Inflammatory macrophage (primary cell): ENCODE measurements around the gene MACIR.

Source experiments
- DNase-seq, 2 donors: peaks; one replicate each; pipeline ENCODE4 v3.0.0-alpha.2; 2020 to 2022

Gene MACIR

GRCh38 chr5:103293719-103294118 is 35.2 kb downstream of the MACIR start:
- no peak for DNase-seq

GRCh38 chr5:103294906-103295305 is 36.3 kb downstream of the MACIR start:
- DNase-seq, result no peak

DNA sequence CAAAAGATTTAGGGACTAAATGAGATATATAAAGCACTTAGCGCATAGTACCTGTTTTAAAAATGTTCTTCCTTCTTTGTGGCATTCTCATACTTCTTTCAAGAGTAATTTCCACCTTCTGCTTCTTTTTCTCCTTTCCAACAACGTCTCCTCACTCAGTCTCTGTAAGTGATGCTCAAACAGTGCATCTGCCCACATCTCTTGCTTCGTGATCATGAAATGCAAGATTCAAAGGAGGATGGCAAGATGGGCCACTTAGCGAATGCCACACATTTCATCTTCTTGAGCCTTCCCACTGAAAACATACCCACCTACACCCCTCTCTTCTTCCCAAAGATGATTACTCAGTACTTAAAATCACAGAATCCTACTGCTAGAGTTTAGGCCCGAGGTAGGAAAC is 36.9 kb downstream of the MACIR start:
- DNase-seq, result no peak

- no peak for DNase-seq
These were observed 37.3 kb downstream of the MACIR start for GRCh38 chr5:103295871-103296270.

GRCh38 chr5:103298117-103298516 is 39.6 kb downstream of the MACIR start:
- DNase-seq, result no peak

- DNase-seq, result no peak
These were observed 40.1 kb downstream of the MACIR start for GRCh38 chr5:103298607-103299188.

DNA sequence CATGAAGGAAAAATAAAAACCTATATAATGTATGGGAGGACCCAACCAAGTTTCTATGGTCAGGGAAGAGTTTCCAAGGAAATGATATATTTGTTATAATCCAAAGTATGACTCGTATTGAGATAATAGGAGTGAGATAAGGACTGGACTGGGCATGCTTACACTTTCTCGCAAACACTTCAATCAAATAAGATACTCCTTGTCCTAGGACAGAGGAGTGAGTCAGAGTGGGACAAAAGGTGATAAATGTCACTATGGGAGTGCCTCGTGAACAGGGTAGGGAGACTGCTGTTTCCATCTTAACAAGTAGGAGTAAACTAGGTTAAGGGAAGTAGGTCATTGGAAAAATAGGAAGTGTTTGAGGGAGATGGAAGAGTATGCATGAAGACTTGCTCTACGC is 47.2 kb downstream of the MACIR start:
- DNase-seq, result no peak

DNA sequence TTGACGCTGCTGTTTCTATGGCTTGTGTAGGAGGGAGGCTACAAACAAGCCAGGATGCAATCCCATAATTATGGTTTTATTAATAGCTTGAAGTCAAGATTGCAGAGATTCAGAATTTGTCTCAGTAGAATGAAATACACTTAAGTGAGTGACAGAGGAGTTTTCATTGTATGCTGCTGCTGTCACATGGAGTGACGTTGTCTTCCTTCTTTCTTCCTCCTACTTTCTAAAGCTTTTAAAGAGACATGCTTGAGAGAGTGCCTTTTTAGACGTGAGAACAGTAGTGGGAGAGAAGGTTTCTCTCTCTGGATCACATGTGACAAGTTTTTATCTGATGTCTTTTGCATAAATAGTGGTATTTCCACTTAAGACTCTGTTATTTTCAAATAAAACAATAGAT is 48.9 kb downstream of the MACIR start:
- no peak for DNase-seq

GRCh38 chr5:103308774-103309173 is 50.2 kb downstream of the MACIR start:
- DNase-seq, result no peak

- no peak for DNase-seq
These were observed 54.5 kb downstream of the MACIR start for GRCh38 chr5:103313056-103313455.

- DNase-seq, result no peak
These were observed 56.9 kb downstream of the MACIR start for GRCh38 chr5:103315455-103315854.

DNA sequence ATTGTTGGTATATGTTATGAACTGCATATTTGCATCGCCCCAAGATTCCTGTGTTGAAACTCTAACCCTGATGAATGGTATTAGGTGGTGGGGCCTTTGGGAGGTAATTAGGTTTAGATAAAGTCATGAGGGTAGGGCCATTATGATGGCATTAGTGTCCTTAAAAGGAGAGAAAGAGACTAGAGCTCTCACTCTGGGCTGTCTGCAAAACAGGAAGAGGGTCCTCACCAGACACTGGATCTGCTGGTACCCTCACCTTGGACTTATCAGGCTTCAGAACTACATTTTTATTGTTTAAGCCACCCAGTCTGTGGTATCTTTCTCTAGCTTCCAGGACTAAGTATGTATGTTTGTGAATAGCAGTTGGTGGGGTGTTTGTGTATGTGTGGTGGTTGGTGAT is 68.9 kb downstream of the MACIR start:
- no peak for DNase-seq

- no peak for DNase-seq
These were observed 69.3 kb downstream of the MACIR start for GRCh38 chr5:103327893-103328292.
